AG04449 (cell line): Measurements from ENCODE around the gene PRRC2B.

Experiments used
- CTCF ChIA-PET: fragments of 350-600 bp; formaldehyde crosslinking; extraction: SDS; loops from one replicate; lab custom pipeline; 2021; ENCODE audit warnings: antibody characterized with exemption; lab: Yijun Ruan, JAX
- POLR2A ChIA-PET: fragments of 400-600, 350-600 bp; formaldehyde crosslinking; extraction: SDS; loops from one replicate; lab custom pipeline; 2020; ENCODE audit warnings: antibody characterized with exemption, inconsistent platforms; lab: Yijun Ruan, JAX
- DNase-seq: peaks from one replicate; pipeline ENCODE4 v3.0.0-alpha.2; 2010; ENCODE audit warnings: low read depth, low spot score
- H3K4me3 ChIP-seq: 2 replicates; pipeline ENCODE4 v1.5.1; 2011; ENCODE audit warnings: low read depth, mild to moderate bottlenecking, control low read depth, low read length
- TF ChIP-seq, protein P1 (sequence below): IDR thresholded peaks from one replicate; pipeline ENCODE4 v1.5.1; 2011; ENCODE audit warnings: mild to moderate bottlenecking, moderate library complexity, low read length, control low read depth, inconsistent platforms; ENCODE audit not compliant: insufficient read depth; ENCODE audit errors: missing control alignments

PRRC2B gene

DNA sequence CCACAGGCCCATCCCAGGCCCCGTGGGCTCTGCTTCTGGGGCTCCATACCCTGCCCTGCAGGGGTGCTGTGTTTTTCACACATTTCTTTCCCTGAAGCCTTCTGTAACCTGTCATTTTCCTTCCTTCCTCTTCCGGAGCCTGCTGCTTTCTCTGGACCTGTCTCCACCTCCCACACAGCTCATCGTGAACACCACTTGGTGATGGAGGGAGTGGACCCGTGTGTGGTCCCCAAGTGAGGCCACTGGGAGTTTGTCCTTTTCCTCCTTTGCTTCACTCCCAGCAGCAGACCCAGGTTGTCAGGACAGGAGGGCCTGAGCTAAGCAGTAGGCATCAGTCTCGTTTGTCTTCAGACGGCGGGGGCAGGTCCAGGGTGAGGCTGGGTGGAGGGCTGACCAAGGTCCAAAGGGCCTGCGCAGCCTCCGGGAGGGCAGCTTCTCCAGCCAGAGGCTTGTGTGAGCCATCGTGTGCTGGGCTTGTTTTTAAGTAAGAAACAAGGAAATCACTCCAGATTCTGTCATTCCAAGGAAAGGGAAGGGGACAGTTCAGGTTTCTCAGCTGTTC lies 103.0 kb downstream of the PRRC2B start:
- no peak overlapping the region for H3K4me3 ChIP-seq
- ChIA-PET POLR2A (interaction anchor here (1.1 kb wide), 1 partner anchor 124 kb away, joined by 4 read pairs; no protein-coding TSS in a partner anchor), CTCF (interaction anchor here (0.7 to 1.5 kb wide), 4 partner anchors 9 to 146 kb away, joined by 3 to 4 read pairs (median 4); no protein-coding TSS in a partner anchor)
- TF ChIP-seq, protein P1, sequence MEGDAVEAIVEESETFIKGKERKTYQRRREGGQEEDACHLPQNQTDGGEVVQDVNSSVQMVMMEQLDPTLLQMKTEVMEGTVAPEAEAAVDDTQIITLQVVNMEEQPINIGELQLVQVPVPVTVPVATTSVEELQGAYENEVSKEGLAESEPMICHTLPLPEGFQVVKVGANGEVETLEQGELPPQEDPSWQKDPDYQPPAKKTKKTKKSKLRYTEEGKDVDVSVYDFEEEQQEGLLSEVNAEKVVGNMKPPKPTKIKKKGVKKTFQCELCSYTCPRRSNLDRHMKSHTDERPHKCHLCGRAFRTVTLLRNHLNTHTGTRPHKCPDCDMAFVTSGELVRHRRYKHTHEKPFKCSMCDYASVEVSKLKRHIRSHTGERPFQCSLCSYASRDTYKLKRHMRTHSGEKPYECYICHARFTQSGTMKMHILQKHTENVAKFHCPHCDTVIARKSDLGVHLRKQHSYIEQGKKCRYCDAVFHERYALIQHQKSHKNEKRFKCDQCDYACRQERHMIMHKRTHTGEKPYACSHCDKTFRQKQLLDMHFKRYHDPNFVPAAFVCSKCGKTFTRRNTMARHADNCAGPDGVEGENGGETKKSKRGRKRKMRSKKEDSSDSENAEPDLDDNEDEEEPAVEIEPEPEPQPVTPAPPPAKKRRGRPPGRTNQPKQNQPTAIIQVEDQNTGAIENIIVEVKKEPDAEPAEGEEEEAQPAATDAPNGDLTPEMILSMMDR, result no peak
- DNase-seq, result no peak

DNA sequence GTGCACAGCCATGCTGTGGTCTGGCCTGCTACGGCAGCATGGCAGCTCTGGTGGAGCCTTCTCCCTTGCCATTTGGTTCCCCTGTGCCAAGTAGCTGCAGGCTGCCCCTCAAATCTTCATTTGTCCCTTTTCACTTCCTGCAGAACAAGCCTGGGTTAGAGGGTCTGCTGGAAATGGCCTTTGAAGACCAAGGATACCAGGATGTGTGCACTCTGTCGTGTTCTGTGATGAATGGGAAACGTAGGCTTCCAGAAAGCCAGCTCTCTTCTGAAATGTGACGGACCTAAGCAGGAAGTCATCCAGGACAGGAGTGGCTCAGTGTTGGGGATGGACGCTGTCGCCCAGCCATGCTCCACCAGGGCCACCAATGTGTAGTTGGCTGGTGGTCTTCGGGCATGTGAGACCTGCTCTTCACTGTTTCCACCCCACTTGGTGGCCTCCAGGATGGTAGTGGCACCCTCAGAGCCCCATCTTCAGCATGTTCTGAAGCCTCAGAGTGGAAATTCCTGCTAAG lies 105.4 kb downstream of the PRRC2B start:
- CTCF ChIA-PET, result interaction anchor here (0.9 to 3.3 kb wide), 4 partner anchors 20 to 244 kb away, joined by 3 to 16 read pairs (median 6); no protein-coding TSS in a partner anchor
- H3K4me3 ChIP-seq, result no peak overlapping the region
- POLR2A ChIA-PET, result no interaction called here
- no peak for DNase-seq
- TF ChIP-seq, protein P1, result no peak

DNA sequence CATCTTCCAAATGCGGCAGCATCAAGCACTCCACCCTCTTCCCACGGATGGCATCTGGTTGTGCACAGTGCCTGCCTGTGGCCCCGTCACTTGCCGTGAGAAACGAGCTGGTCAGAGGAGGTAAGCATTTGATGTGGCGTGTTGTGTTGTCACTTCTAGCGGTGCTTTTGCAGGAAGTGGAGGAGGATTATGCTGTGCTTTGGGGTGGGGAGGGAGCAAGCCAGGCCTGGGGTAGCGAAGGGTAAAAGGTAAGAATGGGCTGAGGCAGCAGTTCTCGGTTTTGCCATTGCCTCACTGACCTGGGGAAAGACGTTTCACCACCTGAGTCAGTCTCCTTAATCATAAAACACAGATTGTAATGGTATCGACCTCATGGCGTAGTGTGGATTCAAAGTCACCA lies 106.5 kb downstream of the PRRC2B start:
- POLR2A ChIA-PET, result no interaction called here
- CTCF ChIA-PET, result interaction anchor here (0.7 to 3.3 kb wide), 6 partner anchors 21 to 248 kb away, joined by 3 to 16 read pairs (median 4); no protein-coding TSS in a partner anchor
- TF ChIP-seq, protein P1, result no peak

DNA sequence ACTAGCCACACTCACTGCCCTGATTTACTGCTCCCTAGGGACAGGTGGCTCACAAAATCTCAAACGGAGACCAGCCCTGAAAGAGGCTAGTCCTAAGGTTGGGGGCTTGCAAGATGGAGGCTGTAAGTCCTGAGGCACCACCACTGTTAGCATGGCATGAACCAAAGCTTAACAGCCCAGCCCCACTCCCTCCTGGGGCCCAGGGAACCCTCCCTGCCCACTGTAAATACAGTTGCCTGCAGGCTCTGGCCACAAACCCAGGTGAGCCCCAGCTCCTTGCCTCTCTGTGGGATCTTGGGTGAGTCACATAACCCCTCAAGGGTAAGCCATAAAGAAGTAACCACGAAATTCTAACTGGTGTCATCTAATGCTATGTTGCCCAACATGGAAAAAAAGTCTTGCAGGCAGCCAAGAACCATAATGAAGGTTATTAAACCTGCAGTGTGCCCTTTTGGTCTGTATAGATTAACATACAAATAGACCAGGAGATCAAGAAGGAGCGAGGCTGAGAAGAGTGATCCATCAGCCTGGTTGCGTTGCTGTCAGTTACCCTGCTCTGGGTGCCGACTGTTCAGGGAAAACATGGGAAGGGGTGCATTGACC lies 107.2 kb downstream of the PRRC2B start:
- POLR2A ChIA-PET, result no interaction called here
- peak; percentile 44 for DNase-seq
- CTCF ChIA-PET, result interaction anchor here (0.7 to 3.3 kb wide), 4 partner anchors 22 to 247 kb away, joined by 3 to 16 read pairs (median 4); no protein-coding TSS in a partner anchor

More for the DNA sequence above, 106.5 kb downstream of the PRRC2B start:
- no peak overlapping the region for H3K4me3 ChIP-seq
- DNase-seq, result no peak

DNA sequence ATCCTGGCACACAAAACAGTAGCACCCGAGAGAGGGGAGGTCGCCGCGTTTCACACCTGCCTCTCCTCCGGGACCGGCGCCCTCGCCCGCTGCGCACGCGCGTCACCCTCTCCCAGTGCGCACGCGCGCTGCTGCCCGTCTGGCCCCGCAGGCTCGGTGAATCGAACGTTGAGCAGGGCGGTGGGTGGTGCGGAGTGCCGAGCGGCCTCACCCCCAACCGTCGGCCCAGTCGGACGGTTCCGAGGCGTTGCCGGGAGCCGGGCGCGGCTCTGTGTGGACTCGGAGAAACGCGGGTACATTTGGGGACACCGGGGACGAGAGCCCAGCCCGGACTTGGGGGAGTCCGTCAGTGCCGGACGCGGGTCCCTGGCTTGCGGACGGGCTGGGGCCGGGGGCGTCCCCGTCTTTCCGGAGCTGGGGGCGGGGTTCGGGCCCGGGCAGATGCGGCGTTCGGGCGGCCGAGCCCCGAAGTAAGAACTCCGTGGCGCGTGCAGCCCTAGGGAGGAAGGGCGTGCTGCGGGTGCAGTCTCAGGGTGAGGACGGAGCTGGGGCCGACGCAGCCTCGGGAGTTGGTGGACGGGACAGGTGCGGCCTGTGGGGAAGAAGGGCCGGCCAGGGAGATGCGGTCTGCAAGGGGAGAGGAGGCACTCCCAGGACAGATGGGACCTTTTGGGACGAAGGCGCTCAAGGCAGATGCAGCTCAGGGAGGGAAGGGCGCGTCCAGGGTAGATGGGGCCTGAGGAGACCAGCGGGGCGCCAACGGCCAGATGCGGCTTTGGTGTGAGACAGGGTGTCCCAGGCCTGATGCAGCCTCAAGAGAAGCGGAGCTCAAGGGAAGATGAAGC lies 109.1 kb downstream of the PRRC2B start, which contains the start of gene POMT1:
POMT1 (plus strand) TSS at position 138 of the 845 bp plus-strand sequence. CDS start 1,301 bp downstream, outside the sequence.
- TF ChIP-seq, protein P1, result no peak
- CTCF ChIA-PET, result interaction anchor here (0.6 to 2.0 kb wide), 6 partner anchors 11 to 244 kb away, joined by 3 to 7 read pairs (median 3); partner anchors contain the start of gene RAPGEF1
- DNase-seq, result no peak

More for the DNA sequence above, 107.2 kb downstream of the PRRC2B start:
- H3K4me3 ChIP-seq, result no peak overlapping the region
- TF ChIP-seq, protein P1, result no peak

More for the DNA sequence above, 109.1 kb downstream of the PRRC2B start, which contains the start of gene POMT1:
- peak within 1 kb of the TSS; percentile 87 for H3K4me3 ChIP-seq
- POLR2A ChIA-PET, result interaction anchor here (1.3 kb wide), 1 partner anchor 88 kb away, joined by 4 read pairs; no protein-coding TSS in a partner anchor
